Caco-2 (cell line): ENCODE results near the gene CCDC137. TPM values are rescaled to one million over a fixed set of nuclear protein-coding genes. Genes with fewer than 3 reads are reported as not detected.
A peak's percentile ranks its signal among the peaks of the same experiment; 100 is the strongest.

Experiments
- BruUV-seq: library from RNA; stranded (reverse); fragments of 400-500 nt; replicated peaks from 2 replicates; lab custom pipeline; 2021; lab: Mats Ljungman, UMichigan
- CTCF ChIA-PET: fragments of 300-600 bp; sonication (Branson Sonifier 250); formaldehyde crosslinking; loops from one replicate; lab custom pipeline; 2022; ENCODE audit warnings: antibody characterized with exemption; lab: Charles Lee
- POLR2A ChIA-PET: fragments of 300-600 bp; sonication (Branson Sonifier 250); formaldehyde crosslinking; loops from one replicate; lab custom pipeline; 2022; ENCODE audit warnings: antibody characterized with exemption; lab: Charles Lee
- DNase-seq, 2 experiments: peaks; one replicate each; pipeline versions ENCODE4 v3.0.0 to v3.0.0-alpha.2; 2020 to 2022
- H3K27me3 ChIP-seq: replicated peaks from 2 replicates; pipeline ENCODE4 v1.6.0; 2011; ENCODE audit warnings: low read length; ENCODE audit not compliant: control insufficient read depth, insufficient read depth
- H3K36me3 ChIP-seq: 2 replicates; pipeline ENCODE4 v1.5.1; 2011; ENCODE audit warnings: low read length; ENCODE audit not compliant: control insufficient read depth, insufficient read depth
- H3K4me1 ChIP-seq: fragments of 250-450 bp; sonication (Bioruptor Pico); 2 replicates; pipeline ENCODE4 v1.5.1; 2020; ENCODE audit warnings: mild to moderate bottlenecking
- H3K4me3 ChIP-seq: 2 replicates; pipeline ENCODE4 v1.5.1; 2011; ENCODE audit warnings: low read depth, mild to moderate bottlenecking, control low read depth, low read length
- H3K9me3 ChIP-seq: fragments of 250-450 bp; sonication (Bioruptor Pico); 2 replicates; pipeline ENCODE4 v1.5.1; 2020; ENCODE audit warnings: mild to moderate bottlenecking, moderate library complexity
- H3K27ac Mint-ChIP-seq: one replicate; pipeline ENCODE4 v1.8.0; 2022; ENCODE audit warnings: mixed read lengths; ENCODE audit not compliant: unreplicated experiment
- H3K27me3 Mint-ChIP-seq: one replicate; pipeline ENCODE4 v1.8.0; 2022; ENCODE audit warnings: mixed read lengths; ENCODE audit not compliant: insufficient read depth, unreplicated experiment
- H3K36me3 Mint-ChIP-seq: one replicate; pipeline ENCODE4 v1.8.0; 2022; ENCODE audit warnings: mild to moderate bottlenecking, mixed read lengths; ENCODE audit not compliant: insufficient read depth, unreplicated experiment
- H3K4me1 Mint-ChIP-seq: one replicate; pipeline ENCODE4 v1.8.0; 2022; ENCODE audit warnings: low read depth, mixed read lengths; ENCODE audit not compliant: unreplicated experiment
- H3K4me3 Mint-ChIP-seq: one replicate; pipeline ENCODE4 v1.8.0; 2022; ENCODE audit warnings: mild to moderate bottlenecking, moderate library complexity, mixed read lengths; ENCODE audit not compliant: unreplicated experiment
- H3K9me3 Mint-ChIP-seq: one replicate; pipeline ENCODE4 v1.8.0; 2022; ENCODE audit warnings: mixed read lengths; ENCODE audit not compliant: unreplicated experiment
- CTCF ChIP-seq, 2 experiments: fragments of 200-600 bp in 1 of 2; IDR thresholded peaks; 1 replicate in 1 of 2; 2 replicates in 1 of 2; pipeline versions ENCODE4 v1.5.1 to v1.8.0; 2011 to 2022; ENCODE audit warnings: antibody characterized with exemption in 1 of 2, control low read depth in 1 of 2, inconsistent platforms in 1 of 2, low read depth in 1 of 2, low read length in 1 of 2, mild to moderate bottlenecking in 1 of 2, moderate library complexity in 1 of 2; ENCODE audit not compliant: insufficient read depth in 1 of 2, severe bottlenecking in 1 of 2, unreplicated experiment in 1 of 2
- intact Hi-C: fragments of 100-400 bp; cut with micrococcal nuclease; formaldehyde crosslinking; loops from one replicate; pipeline ENCODE4 v1.10.0; 2022; ENCODE audit not compliant: unreplicated experiment
- total RNA-seq: library from RNA; stranded (reverse); gene quantifications from 2 replicates; pipeline ENCODE4 v1.2.3, GENCODE V29; 2022

Gene CCDC137
- total RNA-seq, 1 experiment from 2014 or later, result 50.5 TPM

GRCh38 chr17:81700353-81701287 lies 34.1 kb downstream of the CCDC137 start:
- Mint-ChIP-seq H3K27ac (peak overlapping the region; percentile 12), H3K27me3 (no peaks in the 10 kb centered on the region), H3K4me1 (peaks cover 23% of the 10 kb centered on the region), H3K4me3 (peak overlapping the region; percentile 93), H3K9me3 (no peaks in the 10 kb centered on the region), H3K36me3 (peaks cover 99% of the 10 kb centered on the region)
- BruUV-seq, result no TSS peak
- no peak for TF ChIP-seq CTCF (IDR thresholded peaks at IDR 0.05; ENCODE audit: insufficient read depth in 1 of 2, low read depth in 1 of 2, low read length in 1 of 2, severe bottlenecking in 1 of 2, unreplicated experiment in 1 of 2)
- no peak for DNase-seq
- Histone ChIP-seq H3K9me3 (no peaks in the 10 kb centered on the region), H3K36me3 (peaks cover 8% of the 10 kb centered on the region), H3K4me3 (no peak overlapping the region), H3K27me3 (no peaks in the 10 kb centered on the region), H3K4me1 (peaks cover 18% of the 10 kb centered on the region)
- POLR2A ChIA-PET, result interaction anchor here (0.5 to 3.0 kb wide), 2 partner anchors 17 to 62 kb away, joined by 3 to 45 read pairs; partner anchors contain the start of genes ARL16 and HGS
- CTCF ChIA-PET, result interaction anchor here (0.9 kb wide), 1 partner anchor 181 kb away, joined by 4 read pairs; no protein-coding TSS in a partner anchor
- intact Hi-C loops, result no loop called here

DNA sequence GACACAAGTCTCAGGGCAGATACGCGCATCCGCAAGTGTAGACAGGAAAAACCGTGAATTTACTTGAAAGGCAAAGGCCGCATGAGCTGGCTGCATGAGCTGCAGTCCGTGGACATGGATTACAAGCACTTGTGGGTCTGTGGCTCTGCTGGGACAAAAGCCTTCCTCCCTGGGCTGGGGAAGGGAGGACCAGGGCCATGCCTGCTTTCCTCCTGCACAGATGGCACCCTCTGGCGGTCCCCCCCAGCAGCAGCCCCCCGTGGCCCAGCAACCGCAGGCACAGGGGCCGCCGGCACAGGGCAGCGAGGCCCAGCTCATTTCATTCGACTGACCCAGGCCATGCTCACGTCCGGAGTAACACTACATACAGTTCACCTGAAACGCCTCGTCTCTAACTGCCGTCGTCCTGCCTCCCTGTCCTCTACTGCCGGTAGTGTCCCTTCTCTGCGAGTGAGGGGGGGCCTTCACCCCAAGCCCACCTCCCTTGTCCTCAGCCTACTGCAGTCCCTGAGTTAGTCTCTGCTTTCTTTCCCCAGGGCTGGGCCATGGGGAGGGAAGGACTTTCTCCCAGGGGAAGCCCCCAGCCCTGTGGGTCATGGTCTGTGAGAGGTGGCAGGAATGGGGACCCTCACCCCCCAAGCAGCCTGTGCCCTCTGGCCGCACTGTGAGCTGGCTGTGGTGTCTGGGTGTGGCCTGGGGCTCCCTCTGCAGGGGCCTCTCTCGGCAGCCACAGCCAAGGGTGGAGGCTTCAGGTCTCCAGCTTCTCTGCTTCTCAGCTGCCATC lies 34.9 kb downstream of the CCDC137 start:
- peak overlapping the region; percentile 86 for H3K4me3 ChIP-seq
- peaks cover 99% of the 10 kb centered on the region for H3K36me3 Mint-ChIP-seq
- H3K4me1 ChIP-seq, result peaks cover 18% of the 10 kb centered on the region
- no peaks in the 10 kb centered on the region for H3K27me3 ChIP-seq
- H3K4me1 Mint-ChIP-seq, result peaks cover 23% of the 10 kb centered on the region
- no peaks in the 10 kb centered on the region for H3K27me3 Mint-ChIP-seq
- no peaks in the 10 kb centered on the region for H3K9me3 ChIP-seq
- BruUV-seq, result no TSS peak
- POLR2A ChIA-PET, result interaction anchor here (0.5 to 3.0 kb wide), 2 partner anchors 18 to 63 kb away, joined by 3 to 45 read pairs; partner anchors contain the start of genes ARL16 and HGS
- DNase-seq, result peak in 1 of 2 experiments; percentile 39
- H3K36me3 ChIP-seq, result peaks cover 10% of the 10 kb centered on the region
- peak overlapping the region; percentile 98 for H3K27ac Mint-ChIP-seq
- CTCF ChIA-PET, result interaction anchor here (0.5 to 1.5 kb wide), 4 partner anchors 8 to 182 kb away, joined by 3 to 5 read pairs (median 4); partner anchors contain the start of genes ARL16 and HGS
- H3K4me3 Mint-ChIP-seq, result peak overlapping the region; percentile 93
- no peak for TF ChIP-seq CTCF (IDR thresholded peaks at IDR 0.05; ENCODE audit: insufficient read depth in 1 of 2, low read depth in 1 of 2, low read length in 1 of 2, severe bottlenecking in 1 of 2, unreplicated experiment in 1 of 2)
- intact Hi-C loops, result no loop called here
- H3K9me3 Mint-ChIP-seq, result no peaks in the 10 kb centered on the region
